Transverse colon (tissue), 4 donors: ENCODE measurements around the gene C12orf75. TPM values are rescaled to one million over a fixed set of nuclear protein-coding genes. Genes with fewer than 3 reads are reported as not detected.

ENCODE experiments used
- DNase-seq: peaks from one replicate; pipeline ENCODE4 v3.0.0-alpha.2; 2019
- H3K27ac ChIP-seq, 4 donors: fragments of 200-600 bp; sonication (generic); 2 replicates each; pipeline ENCODE4 v1.5.1; 2016 to 2018; ENCODE audit warnings: inconsistent platforms in 4 of 4
- H3K27me3 ChIP-seq: fragments of 200-600 bp; sonication (generic); 2 replicates; pipeline ENCODE4 v1.5.1; 2017; ENCODE audit warnings: inconsistent platforms
- H3K36me3 ChIP-seq, 4 donors: fragments of 200-600 bp; sonication (generic); 2 replicates each; pipeline ENCODE4 v1.5.1; 2017 to 2019; ENCODE audit warnings: inconsistent platforms in 4 of 4
- H3K4me1 ChIP-seq, 4 donors: fragments of 200-600 bp; sonication (generic); 2 replicates each; pipeline ENCODE4 v1.5.1; 2017 to 2020; ENCODE audit warnings: inconsistent platforms in 4 of 4
- H3K4me3 ChIP-seq, 4 donors: fragments of 200-600 bp; sonication (generic); 1 replicate in 1 of 4; 2 replicates in 3 of 4; pipeline versions ENCODE4 v1.5.1 to v1.6.1; 2017 to 2019; ENCODE audit warnings: inconsistent platforms in 4 of 4
- H3K9me3 ChIP-seq, 2 donors: fragments of 200-600 bp; sonication (generic); 2 replicates each; pipeline ENCODE4 v1.5.1; 2017 to 2019; ENCODE audit warnings: inconsistent platforms in 2 of 2
- CTCF ChIP-seq, 5 experiments: fragments of 200-600 bp in 3 of 5; fragments of 450-650 bp in 2 of 5; sonication (generic) in 3 of 5; IDR thresholded peaks; 1 replicate in 2 of 5; 2 replicates in 3 of 5; pipeline ENCODE4 v1.5.1; 2016 to 2017; ENCODE audit warnings: antibody characterized with exemption in 5 of 5, inconsistent platforms in 3 of 5, mild to moderate bottlenecking in 2 of 5, moderate library complexity in 1 of 5
- EP300 ChIP-seq: sonication (generic); formaldehyde crosslinking; IDR thresholded peaks from one replicate; pipeline ENCODE4 v1.6.1; 2017; ENCODE audit warnings: antibody characterized with exemption, low read depth
- POLR2A ChIP-seq: fragments of 450-650 bp; IDR thresholded peaks from one replicate; pipeline ENCODE4 v1.6.1; 2016; ENCODE audit warnings: antibody characterized with exemption, mild to moderate bottlenecking, moderate library complexity
- POLR2AphosphoS5 ChIP-seq, 3 donors: sonication (generic); formaldehyde crosslinking; IDR thresholded peaks; one replicate each; pipeline ENCODE4 v1.6.1; 2016; ENCODE audit warnings: antibody characterized with exemption in 3 of 3
- WGBS, 2 donors: methylation state at CpG; one replicate each; pipeline ENCODE4 v1.1.5; 2018; ENCODE audit warnings: low coverage in 1 of 2; 5-methylcytosine and 5-hydroxymethylcytosine counted together
- in situ Hi-C, 4 donors: fragments of 200-750 bp; cut with MboI; loops; one replicate each; pipeline versions ENCODE4 v1.15.0 to v1.15.1; 2017; ENCODE audit warnings: low sequenced_read_pairs in 3 of 4, low pct_ligation_motif_present in 1 of 4, low pct_unique_long_range_greater_than_20kb in 1 of 4
- intact Hi-C: fragments of 100-400 bp; cut with DNase I; formaldehyde crosslinking; loops from one replicate; pipeline ENCODE4 v1.15.1; 2023; ENCODE audit warnings: low total_unique reads
- total RNA-seq, 4 donors: library from RNA; depleted of rRNA; stranded (reverse); fragments of >200 nt; gene quantifications; one replicate each; pipeline ENCODE4 v1.1.0, GENCODE V29; 2016

The C12orf75 gene
- total RNA-seq, 4 donors from 2014 or later, result 14.1 to 120 (median 70.6) TPM

GRCh38 chr12:105396024-105396423, 65.5 kb downstream of the C12orf75 start:
- 91 to 100% methylated on average over 1 of the region's 1 CpG for WGBS, 2 donors
- DNase-seq, result no peak
- Histone ChIP-seq H3K36me3 (no peaks in the 10 kb centered on the region), H3K4me3 (no peak overlapping the region), H3K27me3 (no peaks in the 10 kb centered on the region), H3K9me3 (no peaks in the 10 kb centered on the region), H3K27ac (no peak overlapping the region), H3K4me1 (peaks cover 0 to 3% (median 0%) of the 10 kb centered on the region in 4 donors)
- in situ Hi-C loops (loop anchor here in 1 of 4 donors (25.0 kb wide), 1 partner anchor 1184 kb away; the partner anchor contains the start of gene TXNRD1), intact Hi-C loops (no loop called here)
- TF ChIP-seq EP300 (no peak), POLR2A (no peak), CTCF (IDR thresholded peaks at IDR 0.05) (no peak), POLR2AphosphoS5 (IDR thresholded peaks at IDR 0.05) (no peak)

- Histone ChIP-seq H3K27me3 (no peaks in the 10 kb centered on the region), H3K27ac (no peak overlapping the region), H3K4me1 (peaks cover 0 to 6% (median 0%) of the 10 kb centered on the region in 4 donors), H3K36me3 (no peaks in the 10 kb centered on the region), H3K9me3 (no peaks in the 10 kb centered on the region), H3K4me3 (no peak overlapping the region)
- intact Hi-C loops (no loop called here), in situ Hi-C loops (loop anchor here in 1 of 4 donors (25.0 kb wide), 1 partner anchor 1185 kb away; the partner anchor contains the start of gene TXNRD1)
- no peak for DNase-seq
- no peak for TF ChIP-seq POLR2AphosphoS5 (IDR thresholded peaks at IDR 0.05)
- TF ChIP-seq POLR2A, result no peak
- no peak for TF ChIP-seq EP300
- no peak for TF ChIP-seq CTCF (IDR thresholded peaks at IDR 0.05)
- WGBS, 2 donors, result 90 to 92% methylated on average over 2 of the region's 2 CpGs
Observed at GRCh38 chr12:105396983-105397382, 66.5 kb downstream of the C12orf75 start.

DNA sequence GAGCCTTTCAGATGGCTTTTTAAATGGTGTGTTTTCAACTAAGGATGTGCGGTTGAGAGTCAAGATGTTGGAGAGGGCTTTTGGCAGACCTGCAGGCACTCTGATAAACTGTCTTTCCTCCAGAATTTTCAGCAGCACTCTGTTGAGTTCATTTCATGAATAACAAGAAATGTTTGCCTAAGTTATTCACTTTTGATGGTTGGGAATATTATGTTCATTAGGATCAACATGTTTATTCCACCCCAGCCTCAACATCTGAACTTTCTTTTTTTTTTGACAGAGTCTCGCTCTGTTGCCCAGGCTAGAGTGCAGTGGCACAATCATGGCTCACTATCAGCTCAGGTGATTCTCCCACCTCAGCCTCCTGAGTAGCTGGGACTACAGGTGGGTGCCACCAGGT, 68.4 kb downstream of the C12orf75 start:
- TF ChIP-seq POLR2AphosphoS5 (IDR thresholded peaks at IDR 0.05) (no peak), CTCF (IDR thresholded peaks at IDR 0.05) (no peak), EP300 (no peak), POLR2A (no peak)
- WGBS, 2 donors, result 85 to 98% methylated on average over 2 of the region's 2 CpGs

GRCh38 chr12:105399428-105400081, 69.1 kb downstream of the C12orf75 start:
- 59 to 100% methylated on average over 1 to 7 of the region's 7 CpGs for WGBS, 2 donors
- no peak for TF ChIP-seq CTCF (IDR thresholded peaks at IDR 0.05)
- no peak for TF ChIP-seq POLR2AphosphoS5 (IDR thresholded peaks at IDR 0.05)
- TF ChIP-seq POLR2A, result no peak
- TF ChIP-seq EP300, result no peak
- Histone ChIP-seq H3K4me3 (no peak overlapping the region), H3K27me3 (no peaks in the 10 kb centered on the region), H3K36me3 (no peaks in the 10 kb centered on the region), H3K4me1 (peaks cover 0 to 3% (median 0%) of the 10 kb centered on the region in 4 donors), H3K9me3 (no peaks in the 10 kb centered on the region), H3K27ac (no peak overlapping the region)
- intact Hi-C loops (no loop called here), in situ Hi-C loops (loop anchor here in 2 of 4 donors (25.0 kb wide), 2 partner anchors 763 to 1187 kb away; partner anchors contain the start of gene TXNRD1 (in 1 of the 2))
- DNase-seq, result peak; percentile 33

More for the DNA sequence above, 68.4 kb downstream of the C12orf75 start:
- DNase-seq, result no peak
- in situ Hi-C loops, result loop anchor here in 1 of 4 donors (25.0 kb wide), 1 partner anchor 1187 kb away; the partner anchor contains the start of gene TXNRD1
- no peaks in the 10 kb centered on the region for H3K27me3 ChIP-seq
- no peak overlapping the region for H3K4me3 ChIP-seq
- no peaks in the 10 kb centered on the region for H3K9me3 ChIP-seq
- no peak overlapping the region for H3K27ac ChIP-seq
- H3K36me3 ChIP-seq, result no peaks in the 10 kb centered on the region
- intact Hi-C loops, result no loop called here
- H3K4me1 ChIP-seq, result peaks cover 0 to 3% (median 0%) of the 10 kb centered on the region in 4 donors
